GM21619 (cell line): ENCODE results near the gene NRDC.
A peak's percentile ranks its signal among the peaks of the same experiment; 100 is the strongest.
"Not testable (repeated sequence)": the region's sequence is repeated elsewhere in the genome, so short reads cannot be mapped to it uniquely, and the experiment has no call there.

Experiments used
- ATAC-seq: cut with Tn5 transposase; IDR thresholded peaks from one replicate; pipeline ENCODE4 v1.9.1; 2021; ENCODE audit not compliant: unreplicated experiment

Gene NRDC

DNA sequence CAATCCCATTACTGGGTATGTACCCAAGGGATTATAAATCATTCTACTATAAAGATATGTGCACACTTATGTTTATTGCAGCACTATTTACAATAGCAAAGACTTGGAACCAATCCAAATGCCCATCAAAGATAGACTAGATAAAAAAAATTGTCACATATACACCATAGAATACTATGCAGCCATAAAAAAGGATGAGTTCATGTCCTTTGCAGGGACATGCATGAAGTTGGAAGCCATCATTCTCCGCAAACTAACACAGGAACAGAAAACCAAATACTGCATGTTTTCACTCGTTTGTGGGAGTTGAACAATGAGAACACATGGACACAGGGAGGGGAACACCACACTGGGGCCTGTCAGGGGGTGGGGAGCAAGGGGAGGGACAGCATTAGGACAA lies 16.2 kb upstream of the NRDC start:
- ATAC-seq: not testable (repeated sequence)

DNA sequence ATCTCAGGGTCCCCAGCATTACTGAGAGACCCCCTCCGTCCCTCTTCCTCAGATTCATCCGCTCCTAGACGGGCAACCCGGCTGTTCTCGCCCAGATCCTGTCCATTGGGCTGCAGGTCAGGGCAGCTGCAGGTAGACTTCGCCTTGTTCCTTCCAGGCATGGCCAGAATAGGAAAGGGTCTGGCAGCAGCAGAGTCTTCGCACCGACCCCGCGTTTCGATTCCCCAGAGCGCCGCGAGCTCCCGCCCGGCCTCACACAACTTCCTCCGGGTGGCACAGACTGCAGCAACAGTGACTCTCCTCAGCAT lies 265 bp downstream of the NRDC start:
- ATAC-seq: peak; percentile 12

DNA sequence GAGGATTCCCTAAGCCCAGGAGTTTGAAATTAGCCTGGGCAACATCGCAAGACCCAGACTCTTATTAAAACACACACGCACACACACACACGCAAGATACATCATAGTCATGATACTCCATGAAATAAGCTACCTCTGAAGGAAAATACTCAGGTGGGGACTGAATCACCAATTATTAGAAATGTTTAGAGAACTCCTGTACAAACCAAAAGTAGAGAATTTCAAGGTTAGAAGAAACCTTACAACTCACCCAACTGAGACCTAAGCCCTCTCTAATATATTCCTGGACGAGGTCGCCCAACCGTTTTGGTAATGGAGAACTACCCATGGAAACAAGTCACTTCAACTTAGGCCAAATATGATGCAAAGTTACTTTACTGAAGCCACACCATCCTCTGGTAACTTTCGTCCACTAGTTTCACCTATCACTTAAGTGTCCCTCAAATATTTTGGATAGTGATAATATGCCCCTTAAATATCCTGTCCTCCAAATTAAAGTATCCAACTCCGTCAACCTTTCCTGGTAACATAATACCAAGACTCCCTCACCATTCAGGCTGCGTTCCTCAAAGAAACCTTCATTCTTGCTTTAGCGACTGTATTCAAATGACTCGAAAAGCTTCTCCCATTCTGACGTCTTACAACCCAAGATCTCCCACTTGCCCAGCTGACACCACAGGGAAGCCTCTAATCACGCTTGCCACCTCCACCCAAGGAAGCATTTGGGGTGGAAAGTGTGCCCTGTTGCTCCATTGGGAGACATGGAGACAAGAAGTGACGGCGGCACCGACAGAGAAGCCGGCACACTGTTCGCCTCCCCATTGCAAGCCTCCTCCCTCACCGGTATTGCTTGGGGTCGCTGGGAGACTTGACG lies 856 bp downstream of the NRDC start:
- peak; percentile 1 for ATAC-seq

DNA sequence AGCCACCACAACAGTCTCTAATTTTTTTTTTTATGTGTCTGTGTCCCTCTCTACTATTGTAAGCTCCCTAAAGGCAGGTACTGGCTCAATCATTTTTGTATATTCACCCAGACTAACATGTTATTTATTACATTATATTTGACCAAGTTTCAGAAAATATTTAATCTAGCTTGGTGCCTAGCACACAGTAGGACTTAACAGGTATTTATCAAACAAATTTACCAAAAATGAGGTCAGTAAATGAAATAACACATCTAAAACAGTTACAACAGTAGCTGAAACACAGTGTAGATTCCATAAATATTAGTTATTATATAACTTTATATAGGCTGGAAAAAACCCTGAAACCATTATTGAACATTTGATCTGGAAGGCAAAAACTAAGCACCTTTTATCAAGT lies 2.7 kb downstream of the NRDC start:
- ATAC-seq: no peak

DNA sequence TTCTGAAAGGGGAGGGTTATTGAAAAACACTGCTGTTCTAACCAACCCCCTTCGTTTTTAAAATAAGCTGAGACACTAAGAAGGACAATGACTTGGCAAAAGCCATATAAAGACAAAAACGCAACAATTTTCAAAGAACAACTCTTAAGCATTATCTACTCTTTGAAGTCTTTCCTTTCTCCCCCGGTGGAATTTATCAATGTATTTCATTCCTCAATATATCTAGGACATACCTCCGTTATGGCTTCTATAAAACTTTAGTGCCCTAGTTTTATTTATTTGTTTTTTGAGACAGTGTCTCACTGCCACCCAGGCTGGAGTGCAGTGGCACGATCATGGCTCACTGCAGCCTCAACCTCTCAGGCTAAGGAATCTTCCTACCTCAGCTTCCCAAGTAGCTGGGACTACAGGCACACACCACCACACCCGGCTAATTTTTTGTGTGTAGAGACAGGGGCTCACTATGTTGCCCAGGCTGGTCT lies 3.2 kb downstream of the NRDC start:
- ATAC-seq: no peak

DNA sequence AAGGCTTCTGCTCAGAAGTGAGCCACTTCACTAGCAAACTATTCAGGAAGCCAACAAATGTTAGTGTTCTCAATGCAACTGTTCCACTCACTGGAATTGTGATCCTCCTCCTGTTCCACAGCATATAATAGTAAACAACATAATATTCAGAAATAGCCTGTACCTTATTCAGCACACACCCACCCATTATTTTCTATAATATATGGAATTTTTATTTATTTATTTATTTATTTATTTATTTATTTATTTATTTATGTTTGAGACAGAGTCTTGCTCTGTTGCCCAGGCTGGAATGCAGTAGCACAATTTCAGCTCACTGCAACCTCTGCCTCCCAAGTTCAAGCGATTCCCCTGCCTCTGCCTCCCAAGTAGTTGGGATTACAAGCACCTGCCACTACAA lies 5.3 kb downstream of the NRDC start:
- ATAC-seq: not testable (repeated sequence)

DNA sequence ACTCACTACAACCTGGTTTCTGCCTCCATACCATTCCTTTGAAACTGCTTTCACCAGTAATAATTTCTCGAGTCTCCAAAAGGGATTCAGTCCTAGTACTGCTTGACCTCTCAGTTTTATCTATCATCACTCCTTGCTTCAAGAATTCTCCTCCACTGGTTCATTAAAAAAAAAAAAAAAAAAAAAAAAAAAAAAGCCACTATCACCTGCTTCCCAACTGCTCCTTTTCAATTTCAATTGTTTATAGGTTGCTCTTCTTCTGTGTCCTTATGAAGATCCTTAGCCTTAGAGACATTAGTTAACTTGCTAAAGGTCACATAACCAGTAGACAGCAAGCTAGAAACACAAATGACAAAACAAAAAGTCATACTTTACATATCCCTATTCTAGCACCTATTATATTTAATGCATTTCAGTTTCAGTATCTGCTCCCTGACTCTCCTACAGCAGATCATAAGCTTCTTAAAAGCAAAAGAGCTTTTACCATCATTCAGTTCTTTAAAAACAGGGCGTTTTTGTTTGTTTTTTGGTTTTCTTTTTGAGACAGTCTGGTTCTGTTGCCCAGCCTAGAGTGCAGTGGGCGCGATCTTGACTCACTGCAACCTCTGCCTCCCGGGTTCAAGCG lies 7.1 kb downstream of the NRDC start:
- peak; percentile 50 for ATAC-seq

DNA sequence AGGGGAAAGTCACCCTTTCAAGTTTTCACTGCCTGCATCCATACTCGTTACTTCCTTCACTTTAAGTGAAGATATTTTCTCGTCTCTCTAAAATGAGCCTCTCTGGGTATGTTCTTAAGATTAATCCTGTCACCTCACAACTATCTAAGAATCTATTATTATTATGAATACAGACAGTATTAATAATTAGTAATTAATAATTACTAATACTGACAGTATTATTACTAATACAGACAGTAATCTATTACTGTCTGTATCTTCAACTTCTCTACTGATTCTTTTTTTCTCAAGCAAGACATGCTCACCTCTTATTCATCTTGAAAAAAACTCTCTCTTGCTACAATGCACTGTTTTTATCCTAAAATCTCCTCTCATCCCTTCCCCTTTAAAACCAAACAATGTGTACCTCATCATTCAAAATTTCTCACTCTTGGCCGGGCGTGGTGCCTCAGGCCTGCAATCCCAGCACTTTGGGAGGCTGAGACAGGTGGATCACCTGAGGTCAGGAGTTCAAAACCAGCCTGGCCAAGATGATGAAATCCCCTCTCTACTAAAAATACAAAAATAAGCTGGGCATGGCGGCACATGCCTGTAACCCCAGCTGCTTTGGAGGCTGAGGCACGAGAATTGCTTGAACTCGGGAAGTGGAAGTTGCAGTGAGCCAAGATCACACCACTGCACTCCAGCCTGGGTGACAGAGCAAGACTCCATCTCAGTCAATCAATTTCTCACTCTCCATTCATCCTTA lies 7.8 kb downstream of the NRDC start:
- no peak for ATAC-seq

DNA sequence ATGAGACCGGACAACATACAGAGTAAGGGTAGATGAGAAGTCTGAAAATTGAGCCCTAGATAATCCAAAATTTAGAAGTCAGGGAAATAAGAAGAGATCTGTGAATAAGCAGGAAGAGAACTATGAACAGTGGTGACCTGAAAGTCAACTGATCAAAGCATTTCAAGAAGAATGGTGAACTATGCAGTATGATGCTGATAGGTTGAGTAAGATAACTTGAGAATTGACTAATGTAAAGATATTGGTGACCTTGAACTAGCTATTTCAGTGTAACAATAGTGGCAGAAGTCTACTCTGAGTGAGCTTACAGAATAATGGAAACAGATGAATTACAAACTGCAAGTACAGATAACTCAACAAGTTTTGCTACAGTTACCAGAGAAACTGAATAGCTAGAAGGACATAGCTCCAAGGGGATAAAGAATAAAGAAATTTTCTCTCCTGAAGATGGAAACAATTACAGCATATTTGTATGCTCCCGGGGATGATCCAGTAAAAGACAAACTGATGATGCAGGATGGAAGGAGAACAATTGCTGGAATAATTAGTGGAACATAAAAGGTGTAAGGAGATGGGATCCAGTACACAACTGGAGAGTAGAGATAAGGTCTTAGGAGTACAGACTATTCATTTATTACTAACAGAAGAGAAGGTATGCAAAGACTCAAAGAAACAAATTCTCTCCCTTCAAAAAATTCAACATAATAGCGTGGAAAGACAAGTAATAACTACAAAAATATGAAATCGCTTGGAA lies 10.9 kb downstream of the NRDC start:
- ATAC-seq: no peak

DNA sequence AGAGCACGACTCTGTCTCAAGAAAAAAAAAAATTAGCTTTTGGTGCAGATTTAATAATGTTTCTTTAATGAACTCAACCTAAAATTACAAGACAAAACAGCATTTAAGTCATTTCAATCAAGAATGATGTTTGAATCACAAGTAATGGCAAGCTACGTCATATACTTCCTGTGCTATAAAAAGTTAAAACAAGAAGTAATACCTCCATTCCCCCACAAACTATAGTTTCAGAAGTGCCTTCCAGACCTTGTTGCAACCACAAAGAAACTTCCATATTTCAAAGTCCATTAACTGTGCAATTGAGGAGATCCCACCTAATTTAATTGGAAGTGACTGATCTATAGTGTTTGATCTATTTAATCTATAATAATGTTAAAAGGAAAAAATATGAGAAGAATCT lies 15.1 kb downstream of the NRDC start:
- ATAC-seq: peak; percentile 65

DNA sequence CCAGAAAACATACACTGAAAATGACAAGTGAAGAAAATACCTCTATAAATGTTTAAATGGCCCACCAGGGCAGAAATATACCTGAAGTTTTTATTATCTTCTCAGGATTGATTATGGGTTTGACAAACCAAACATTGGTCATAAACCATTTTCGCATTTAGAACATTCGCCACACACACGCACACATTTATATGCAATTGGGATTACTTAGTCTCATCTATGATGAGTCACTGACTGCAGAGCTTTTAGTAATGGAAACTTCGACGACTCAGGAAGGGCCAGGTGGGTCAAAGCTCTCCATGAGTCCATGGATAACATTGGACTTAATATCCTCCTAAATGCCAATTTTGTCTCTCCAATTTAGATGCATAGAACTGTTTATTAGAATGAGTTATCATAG lies 16.9 kb downstream of the NRDC start:
- ATAC-seq: no peak

DNA sequence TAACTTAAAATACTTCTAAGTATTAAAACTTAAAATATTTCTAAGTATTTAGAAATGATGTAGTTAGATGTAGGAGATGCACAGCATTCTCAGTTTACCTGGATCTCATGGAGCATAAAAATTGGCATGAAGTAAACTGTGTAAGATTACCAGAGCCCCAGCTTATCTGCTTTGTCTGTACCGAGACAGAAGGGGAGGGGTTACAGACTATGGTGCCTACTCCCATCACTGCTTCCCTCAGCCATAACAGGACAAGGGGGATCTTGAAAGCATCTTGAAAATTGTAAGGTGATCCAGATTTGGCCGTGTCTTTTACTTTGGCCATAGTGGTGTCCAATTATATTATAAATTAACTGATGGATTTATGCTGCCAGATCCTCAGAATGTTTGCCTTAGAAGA lies 18.8 kb downstream of the NRDC start:
- no peak for ATAC-seq

DNA sequence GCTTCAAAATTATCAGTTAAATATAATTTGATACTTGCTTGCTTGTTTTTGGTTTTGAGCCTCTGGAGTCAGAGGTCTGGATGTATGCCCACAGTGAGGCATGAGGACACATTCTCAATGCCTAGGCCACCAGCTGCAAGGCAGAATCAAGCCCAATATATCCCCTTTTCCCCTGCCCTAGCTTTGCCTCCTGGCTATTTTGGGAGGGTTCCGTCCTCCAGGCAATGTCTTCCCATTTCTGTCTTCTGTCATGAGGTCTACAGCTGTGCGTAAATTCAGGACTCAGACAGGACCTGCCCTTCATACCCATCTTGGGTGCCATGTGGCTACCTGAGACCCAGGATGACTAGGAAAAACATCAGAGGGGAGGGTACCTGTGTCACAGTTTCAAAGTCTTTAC lies 19.2 kb downstream of the NRDC start:
- no peak for ATAC-seq

DNA sequence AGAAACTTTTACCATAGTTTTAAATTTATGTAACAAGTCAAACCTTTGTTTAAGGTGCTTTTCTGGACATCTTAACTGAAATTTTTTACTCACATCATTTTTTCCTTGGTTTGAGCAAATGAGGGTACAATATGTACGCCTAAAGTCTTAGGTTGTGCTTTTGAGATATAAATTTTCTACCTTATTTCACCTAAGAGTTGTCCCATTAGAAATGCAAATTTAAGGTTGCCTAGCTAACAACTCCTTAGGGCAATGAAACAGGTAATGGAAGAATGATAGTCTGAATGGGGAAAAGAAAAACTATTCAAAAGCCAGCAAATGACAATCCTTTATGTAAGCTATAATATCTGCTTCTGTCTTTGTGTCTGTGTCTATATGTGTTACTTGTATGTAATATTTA lies 19.6 kb downstream of the NRDC start:
- ATAC-seq: no peak

DNA sequence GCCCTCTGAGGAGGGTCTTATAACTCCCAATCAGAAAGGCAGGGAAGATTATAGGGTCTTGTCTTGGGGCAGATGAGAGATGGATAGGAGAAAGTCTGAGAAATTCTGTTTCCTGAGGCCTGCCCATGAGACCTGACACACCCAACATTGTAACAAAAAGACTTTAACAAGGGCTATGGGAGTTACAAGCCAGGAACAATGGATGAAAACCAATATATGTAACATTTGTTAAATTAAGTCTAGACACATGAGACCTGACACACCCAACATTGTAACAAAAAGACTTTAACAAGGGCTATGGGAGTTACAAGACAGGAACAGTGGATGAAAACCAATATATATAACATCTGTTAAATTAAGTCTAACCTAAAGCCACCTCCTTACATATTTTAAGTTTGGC lies 21.8 kb downstream of the NRDC start:
- no peak for ATAC-seq

DNA sequence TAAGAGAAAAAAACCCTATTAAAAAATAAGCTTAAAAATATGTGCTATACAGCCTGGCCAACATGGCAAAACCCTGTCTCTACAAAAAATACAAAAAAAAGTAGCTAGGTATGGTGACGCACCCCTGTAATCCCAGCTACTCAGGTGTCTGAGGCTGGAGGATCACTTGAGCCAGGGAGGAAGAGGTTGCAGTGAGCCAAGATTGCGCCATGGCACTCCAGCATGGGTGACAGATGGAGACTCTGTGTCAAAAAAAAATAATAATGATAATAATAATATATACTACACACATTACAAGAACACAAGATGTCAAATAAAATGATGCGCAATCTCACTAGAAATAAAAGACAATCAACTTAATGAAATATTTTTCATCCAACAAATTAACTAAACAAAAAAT lies 22.9 kb downstream of the NRDC start:
- no peak for ATAC-seq

DNA sequence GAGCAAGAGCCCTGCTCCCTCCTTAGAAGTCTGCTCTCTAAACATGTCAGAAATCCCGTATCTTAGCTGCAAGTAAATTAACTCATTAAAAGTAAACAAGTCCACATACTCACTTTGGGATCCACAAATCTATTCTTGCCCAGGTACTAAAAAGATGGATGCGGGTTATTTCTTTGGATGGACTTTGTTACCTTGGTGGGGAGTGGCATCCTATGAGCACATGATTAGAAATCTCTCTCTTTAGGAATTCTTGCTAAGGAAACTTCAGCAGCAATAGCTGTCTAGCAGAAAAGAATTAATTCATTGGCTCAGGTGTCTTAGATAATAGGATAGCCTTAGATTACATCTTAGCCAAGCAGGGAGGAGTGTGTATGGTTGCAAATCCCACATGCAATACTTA lies 25.2 kb downstream of the NRDC start:
- ATAC-seq: no peak

DNA sequence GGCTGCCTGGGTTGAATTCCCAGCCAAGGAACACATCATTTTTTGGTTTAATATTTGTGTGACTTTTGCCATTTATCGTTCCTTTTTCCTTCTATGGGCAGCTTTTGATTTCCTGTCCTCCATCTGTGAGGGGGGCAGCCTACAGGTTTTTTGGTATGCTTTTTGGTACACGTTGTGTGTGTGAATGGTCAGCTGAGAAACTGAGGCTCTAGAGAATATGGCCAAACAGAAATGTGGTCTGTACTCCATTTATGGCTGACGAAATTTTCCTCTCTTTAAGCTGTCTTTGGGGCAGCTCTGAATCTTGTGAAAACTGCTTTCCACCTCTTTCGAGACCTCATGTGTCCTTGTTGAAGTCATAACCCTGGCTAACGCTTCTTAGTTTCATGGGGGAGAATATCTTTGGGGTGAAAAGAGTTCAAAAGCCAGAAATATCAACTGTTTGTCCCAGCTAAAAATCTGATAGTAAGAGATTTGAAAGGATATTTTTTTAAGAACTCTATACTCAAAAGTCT lies 26.6 kb downstream of the NRDC start:
- no peak for ATAC-seq

DNA sequence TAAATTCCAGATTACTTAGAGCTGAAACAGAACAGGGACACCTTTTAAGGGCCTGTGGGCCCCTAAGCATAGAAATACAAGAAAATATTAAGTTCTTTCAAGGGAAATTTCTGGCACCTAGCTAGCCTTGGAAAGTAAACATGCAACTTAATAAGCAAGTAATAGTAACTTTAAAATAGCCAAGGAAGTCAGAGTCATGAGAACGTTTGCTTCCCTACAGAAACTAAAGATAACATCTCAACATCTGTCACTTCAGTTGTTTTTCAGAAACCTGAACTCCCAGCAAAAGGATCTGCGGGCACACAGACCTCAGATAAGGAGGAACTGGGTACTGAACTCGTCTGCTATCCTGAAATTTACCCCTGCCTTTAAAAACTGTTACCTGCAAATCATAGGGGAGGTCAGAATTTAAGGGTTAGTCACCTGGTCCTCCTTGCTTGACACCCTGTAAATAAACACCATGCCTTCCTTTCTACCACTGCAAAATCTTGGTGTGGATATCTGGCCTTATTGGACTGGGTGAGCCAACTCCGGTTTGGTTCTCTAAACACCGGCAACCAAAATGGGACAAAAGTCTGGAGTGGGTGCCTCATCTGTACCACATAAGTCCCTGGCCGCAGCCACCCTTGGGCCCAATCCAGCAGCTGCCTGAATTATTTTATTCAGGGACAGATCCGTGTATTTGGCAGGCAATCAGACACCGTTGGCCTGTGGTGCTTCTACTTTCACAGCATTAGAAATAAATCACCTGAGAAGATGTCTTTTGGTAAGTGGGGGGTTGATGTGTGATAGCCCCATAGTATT lies 27.9 kb downstream of the NRDC start:
- ATAC-seq: no peak

DNA sequence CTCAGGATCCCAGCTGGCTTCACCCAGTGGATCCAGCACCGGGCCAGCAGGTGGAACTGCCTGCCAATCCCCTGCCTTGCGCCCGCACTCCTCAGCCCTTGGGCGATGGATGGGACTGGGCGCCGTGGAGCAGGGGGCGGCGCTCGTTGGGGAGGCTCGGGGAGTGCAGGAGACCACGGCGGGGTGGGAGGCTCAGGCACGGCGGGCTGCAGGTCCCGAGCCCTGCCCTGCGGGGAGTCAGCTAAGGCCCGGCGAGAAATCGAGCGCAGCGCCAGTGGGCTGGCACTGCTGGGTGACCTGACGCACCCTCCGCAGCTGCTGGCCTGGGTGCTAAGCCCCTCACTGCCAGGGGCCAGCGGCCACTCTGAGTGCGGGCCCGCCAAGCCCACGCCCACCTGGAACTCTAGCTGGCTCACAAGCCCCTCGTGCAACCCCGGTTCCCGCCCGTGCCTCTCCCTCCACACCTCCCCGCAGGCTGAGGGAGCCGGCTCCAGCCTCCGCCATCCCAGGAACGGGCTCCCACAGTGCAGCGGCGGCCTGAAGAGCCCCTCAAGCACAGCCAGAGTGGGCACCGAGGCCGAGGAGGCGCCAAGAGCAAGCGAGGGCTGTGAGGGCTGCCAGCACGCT lies 31.1 kb downstream of the NRDC start:
- ATAC-seq: no peak
